GM18526 (cell line): ENCODE results near the gene CDC42EP1.

ENCODE experiments used
- POLR2A ChIP-seq: IDR thresholded peaks from 3 replicates; pipeline ENCODE4 v1.6.1; 2011; ENCODE audit not compliant: insufficient read length; ENCODE audit errors: extremely low read depth

Gene CDC42EP1

GRCh38 chr22:37553725-37554124 lies 6.6 kb upstream of the CDC42EP1 start:
- no peak for TF ChIP-seq POLR2A

- no peak for TF ChIP-seq POLR2A
These were observed 5.3 kb upstream of the CDC42EP1 start for GRCh38 chr22:37555029-37555428.

DNA sequence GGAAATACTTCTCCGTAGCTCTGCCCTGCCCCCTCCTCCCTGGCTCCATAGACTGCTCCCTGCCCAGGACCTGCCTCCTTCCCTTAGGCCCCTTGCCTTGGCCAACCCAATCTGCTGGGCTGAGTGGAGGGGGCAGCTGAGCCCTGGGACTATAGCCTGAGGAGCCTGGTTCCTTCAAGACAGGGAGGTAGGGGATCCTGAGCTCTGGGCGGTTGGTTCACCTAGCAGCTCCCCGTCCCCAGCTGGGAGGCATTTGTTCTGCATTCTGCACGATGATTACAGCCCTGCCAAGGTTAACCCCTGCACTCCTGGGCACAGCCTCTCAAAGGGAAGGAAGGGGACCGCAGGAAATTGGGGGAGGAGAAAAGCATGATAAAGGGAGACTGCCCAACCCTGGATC lies 3.6 kb upstream of the CDC42EP1 start:
- TF ChIP-seq POLR2A: no peak

GRCh38 chr22:37557321-37558001 lies 2.8 kb upstream of the CDC42EP1 start:
- no peak for TF ChIP-seq POLR2A

GRCh38 chr22:37558815-37559214 lies 1.5 kb upstream of the CDC42EP1 start:
- TF ChIP-seq POLR2A: no peak

GRCh38 chr22:37559521-37559900 lies 769 bp upstream of the CDC42EP1 start:
- no peak for TF ChIP-seq POLR2A

DNA sequence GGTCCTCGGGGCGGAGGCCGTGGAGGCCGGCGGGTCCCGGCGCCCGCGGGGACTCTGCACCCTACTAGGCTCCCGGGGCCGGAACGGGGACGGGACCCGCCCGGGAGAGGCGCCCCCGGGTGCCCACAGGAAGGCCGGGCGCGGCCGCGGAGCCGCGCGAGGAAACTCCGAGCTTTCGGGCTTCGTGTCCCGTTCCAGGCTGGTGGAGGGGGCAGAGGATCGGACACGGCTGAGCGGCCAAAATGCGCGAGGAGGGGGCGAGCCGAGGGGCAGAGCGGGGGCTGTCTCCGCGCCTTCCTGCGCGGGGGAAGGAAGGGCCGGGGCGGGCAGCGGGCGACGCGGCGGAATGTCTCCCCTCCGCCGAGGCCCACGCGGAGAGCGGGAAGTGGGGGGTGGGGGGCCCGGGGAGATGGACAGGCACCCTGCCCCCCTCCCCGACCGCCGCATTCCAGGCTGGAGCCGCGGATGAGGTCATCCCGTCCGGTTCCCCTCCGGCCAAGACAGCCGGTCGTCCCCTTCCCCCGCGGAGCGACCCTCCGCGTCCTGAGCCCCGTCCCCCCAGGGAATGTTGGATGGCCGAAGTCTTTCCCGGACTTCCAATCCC lies 430 bp downstream of the CDC42EP1 start:
- TF ChIP-seq POLR2A: no peak

DNA sequence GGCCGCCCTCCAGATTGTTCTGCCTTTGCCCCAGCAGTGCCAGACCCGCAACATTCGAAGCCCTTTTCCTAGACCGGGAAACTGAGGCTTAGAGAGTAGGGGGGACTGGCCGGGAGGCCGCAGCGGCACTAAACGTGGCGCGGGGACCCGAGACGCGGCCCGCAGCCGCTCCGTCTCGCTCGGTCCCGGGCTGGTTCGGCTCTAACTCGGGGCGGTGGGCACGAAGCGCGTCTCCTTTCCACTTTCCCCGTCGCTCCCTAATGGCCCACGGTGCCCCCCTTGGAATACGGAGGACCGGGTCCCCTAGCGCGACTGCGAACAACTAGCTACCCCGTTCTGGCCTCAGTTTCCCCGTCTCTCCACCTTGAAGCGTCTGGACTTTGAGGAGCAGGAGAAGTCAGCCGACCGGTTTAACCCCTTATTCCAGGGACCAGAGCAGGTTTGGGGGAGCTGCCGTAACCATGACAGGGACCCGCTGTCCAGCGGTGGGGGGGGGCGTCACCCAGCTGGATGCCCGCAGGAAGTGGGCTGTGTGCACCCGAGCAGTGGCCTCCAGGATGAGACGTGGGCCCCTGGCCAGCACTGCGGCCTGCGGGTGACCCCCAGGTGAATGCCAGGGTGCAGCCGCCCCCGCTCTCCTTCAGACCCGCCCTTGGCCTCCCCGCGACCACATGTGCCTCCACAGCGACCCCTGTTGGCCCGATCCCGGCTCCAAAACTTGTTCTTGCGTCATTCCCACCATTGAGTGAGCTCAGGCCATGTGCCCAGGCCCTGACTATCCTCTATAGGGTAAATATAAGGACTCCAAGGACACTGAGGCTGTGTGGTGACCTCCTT lies 1.1 kb downstream of the CDC42EP1 start:
- TF ChIP-seq POLR2A: no peak

DNA sequence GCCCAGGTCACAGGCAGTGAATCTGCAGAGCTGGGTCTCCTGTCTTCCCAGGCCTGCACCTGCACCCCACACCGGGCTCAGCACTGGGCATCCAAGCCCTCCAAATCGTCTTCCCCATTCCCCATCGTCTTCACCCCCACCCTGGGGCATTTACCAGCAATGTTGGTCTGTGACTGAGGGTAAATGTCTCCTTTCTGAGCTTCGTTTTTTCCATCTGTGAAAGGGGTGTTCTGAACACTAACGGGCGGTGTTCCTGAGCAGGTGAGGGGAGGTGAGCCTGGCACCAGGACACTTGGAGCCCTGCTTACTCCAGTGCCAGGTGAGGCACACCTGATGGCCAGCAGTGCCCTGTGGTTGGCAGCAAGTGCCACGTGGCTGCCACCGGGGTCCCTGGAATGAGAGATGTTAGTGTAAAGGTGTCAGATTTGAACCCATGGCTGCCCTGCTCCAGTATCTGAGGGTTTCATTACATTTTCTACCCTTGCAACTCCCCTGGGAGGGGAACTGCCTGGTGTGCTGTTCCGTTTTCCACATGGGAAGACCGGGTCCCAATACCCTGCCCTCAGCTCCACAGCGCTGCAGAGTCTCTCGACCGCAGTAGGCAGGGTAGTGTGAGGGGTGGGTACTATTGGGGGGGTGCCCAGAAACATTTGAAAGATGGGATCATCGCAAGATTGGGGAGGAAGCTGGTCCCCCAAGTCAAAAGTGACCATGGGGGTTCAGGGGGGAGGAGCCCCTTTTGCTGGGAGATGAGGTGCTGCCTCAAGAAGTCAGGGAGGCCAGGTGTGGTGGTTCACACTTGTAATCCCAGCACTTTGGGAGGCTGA lies 2.0 kb downstream of the CDC42EP1 start:
- no peak for TF ChIP-seq POLR2A

DNA sequence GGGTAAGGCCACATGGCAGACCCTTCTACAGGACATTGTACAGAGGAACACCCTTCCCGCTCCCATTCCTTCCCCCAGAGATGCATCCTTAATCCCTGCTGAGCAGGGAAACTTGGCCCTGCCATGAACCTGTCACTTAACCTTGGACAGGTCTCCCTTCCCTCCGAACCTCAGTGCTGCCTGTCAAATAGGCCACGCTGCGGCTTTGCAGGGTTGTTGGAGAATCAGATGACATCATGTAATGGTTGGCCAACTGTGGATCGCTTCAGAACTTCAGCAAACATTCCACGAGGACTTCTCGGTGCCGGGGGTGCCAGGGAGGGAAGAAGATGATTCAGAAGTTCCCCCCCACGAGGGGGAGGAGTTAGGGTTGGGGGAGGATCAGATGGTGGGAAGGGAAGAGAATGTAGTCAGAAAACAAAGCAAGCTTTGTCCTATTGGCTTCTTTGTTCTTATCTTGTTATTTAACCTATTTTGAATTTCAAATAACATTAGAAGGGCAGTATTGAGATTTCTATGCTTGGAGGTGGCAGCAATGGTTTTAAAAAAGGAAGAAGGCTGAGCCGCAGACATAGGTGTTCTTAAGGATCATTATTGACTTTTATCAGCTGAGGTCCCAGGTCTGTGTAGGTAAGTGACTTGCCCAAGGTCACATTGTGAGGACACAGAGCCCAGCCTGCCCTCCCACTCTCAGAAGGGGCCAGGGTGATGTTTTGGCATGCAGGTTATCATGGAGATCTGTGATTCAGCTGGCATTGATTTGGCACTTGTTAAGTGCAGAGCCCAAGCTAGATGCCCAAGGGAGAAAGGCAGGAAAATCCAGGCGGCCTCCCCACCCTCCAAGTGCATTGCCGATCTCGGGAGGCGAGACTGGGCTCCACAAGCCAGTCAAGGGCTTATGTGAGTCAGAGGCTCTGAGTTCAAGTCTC lies 3.1 kb downstream of the CDC42EP1 start:
- no peak for TF ChIP-seq POLR2A

DNA sequence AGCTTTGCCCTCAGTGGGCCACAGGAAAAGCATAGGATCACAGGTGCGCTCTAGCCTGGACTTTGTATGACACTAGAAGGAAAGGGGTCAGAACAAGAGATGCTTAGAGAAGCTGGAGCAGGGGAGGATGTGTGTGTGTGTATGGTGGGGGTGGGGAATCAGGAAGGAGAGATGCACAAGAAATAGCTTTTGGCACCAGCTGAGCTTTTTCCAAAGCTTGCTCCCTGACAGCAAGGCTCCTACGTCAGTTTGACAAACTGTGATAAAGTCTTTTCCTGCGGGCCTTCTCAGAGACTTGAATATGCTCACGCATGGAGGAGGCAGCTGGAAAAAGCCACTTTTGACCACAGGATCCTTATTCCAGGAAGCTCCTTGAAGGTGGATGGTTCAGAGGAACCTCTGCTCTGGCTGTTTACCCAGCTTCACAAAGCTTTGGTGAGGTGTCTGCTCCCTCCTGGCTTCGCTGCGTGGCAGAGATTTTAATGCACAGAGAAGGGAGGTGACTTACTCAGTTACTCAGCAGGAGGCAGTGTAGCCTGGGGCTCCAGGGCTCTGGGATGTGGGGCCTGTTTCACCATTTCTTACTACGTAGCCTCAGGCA lies 3.9 kb downstream of the CDC42EP1 start:
- TF ChIP-seq POLR2A: no peak

DNA sequence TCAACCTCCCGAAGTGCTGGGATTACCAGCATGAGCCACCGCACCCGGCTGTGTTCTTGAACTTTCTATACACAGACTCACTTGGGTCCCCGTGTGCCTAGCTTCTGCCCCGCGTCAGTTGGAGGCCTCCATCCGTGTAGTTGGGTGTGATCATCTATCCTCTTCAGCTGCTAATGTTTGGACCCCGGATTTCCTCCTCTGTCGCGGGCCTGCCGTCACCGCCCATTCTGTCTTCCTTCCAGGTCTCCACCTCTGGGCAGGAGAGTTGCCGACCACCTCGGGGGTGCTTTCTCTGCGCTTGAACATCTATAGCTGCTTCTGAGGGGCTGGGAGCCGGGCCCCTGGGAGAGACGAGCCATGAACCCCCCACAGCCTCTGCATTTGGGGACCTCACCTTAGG lies 5.5 kb downstream of the CDC42EP1 start:
- TF ChIP-seq POLR2A: no peak

GRCh38 chr22:37566329-37566837 lies 6.1 kb downstream of the CDC42EP1 start:
- no peak for TF ChIP-seq POLR2A
